K562 (cell line): ENCODE data around the gene APOA1. TPM values are rescaled to one million over a fixed set of nuclear protein-coding genes. Genes with fewer than 3 reads are reported as not detected.

ENCODE experiments used
- CCNT2 ChIP-seq: IDR thresholded peaks from 2 replicates; pipeline ENCODE4 v1.6.1; 2011; ENCODE audit warnings: borderline replicate concordance, low read depth, mild to moderate bottlenecking, moderate library complexity, mixed read lengths, low read length; ENCODE audit not compliant: insufficient read length; ENCODE audit errors: extremely low read depth
- CSDE1 ChIP-seq, 2 experiments: fragments of 450-650 bp; IDR thresholded peaks; 2 replicates each; pipeline ENCODE4 v1.6.1; 2016; ENCODE audit warnings: mild to moderate bottlenecking in 1 of 2
- CTBP1 ChIP-seq: fragments of 450-650 bp; IDR thresholded peaks from 2 replicates; pipeline ENCODE4 v1.6.1; 2016; ENCODE audit warnings: borderline replicate concordance
- E4F1 ChIP-seq: fragments of 250-450 bp; sonication (Bioruptor Pico); IDR thresholded peaks from 2 replicates; pipeline ENCODE4 v1.5.0; 2021; ENCODE audit warnings: mild to moderate bottlenecking, borderline replicate concordance
- ELF2 ChIP-seq: fragments of 250-450 bp; sonication (Bioruptor Pico); IDR thresholded peaks from 2 replicates; pipeline ENCODE4 v1.5.0; 2021; ENCODE audit warnings: mild to moderate bottlenecking
- ETS1 ChIP-seq: conservative IDR thresholded peaks from 2 replicates; pipeline ENCODE4 v1.6.1; 2011; ENCODE audit warnings: low read depth, mild to moderate bottlenecking, low read length; ENCODE audit not compliant: control insufficient read depth
- EWSR1 ChIP-seq: fragments of 450-650 bp; IDR thresholded peaks from 2 replicates; pipeline ENCODE4 v1.6.1; 2018; ENCODE audit warnings: borderline replicate concordance, mild to moderate bottlenecking, low read depth, moderate library complexity; ENCODE audit not compliant: partially characterized antibody
- FOXA3 ChIP-seq, 2 experiments: fragments of 450-650 bp in 1 of 2; sonication (generic) in 1 of 2; formaldehyde crosslinking; IDR thresholded peaks in 1 of 2; conservative IDR thresholded peaks in 1 of 2; 2 replicates each; pipeline versions ENCODE4 v1.4.0 to v1.8.0; 2020 to 2022; ENCODE audit warnings: mild to moderate bottlenecking in 2 of 2, missing genetic modification reagents in 1 of 2
- FOXM1 ChIP-seq, 2 experiments: fragments of 450-650 bp in 1 of 2; sonication (generic) in 1 of 2; formaldehyde crosslinking in 1 of 2; IDR thresholded peaks; 2 replicates each; pipeline versions ENCODE4 v1.6.1 to v1.9.0; 2017 to 2022; ENCODE audit warnings: low read depth in 2 of 2, mild to moderate bottlenecking in 2 of 2, missing genetic modification reagents in 1 of 2, moderate library complexity in 1 of 2
- HDGF ChIP-seq: fragments of 450-650 bp; IDR thresholded peaks from 2 replicates; pipeline ENCODE4 v1.6.1; 2016
- HEY1 ChIP-seq: fragments of 250-450 bp; sonication (Bioruptor Pico); IDR thresholded peaks from 2 replicates; pipeline ENCODE4 v1.5.0; 2020; ENCODE audit warnings: mild to moderate bottlenecking, moderate library complexity, borderline replicate concordance
- HMBOX1 ChIP-seq: sonication (generic); IDR thresholded peaks from 2 replicates; pipeline ENCODE4 v1.6.1; 2016
- IRF2 ChIP-seq: sonication (generic); formaldehyde crosslinking; IDR thresholded peaks from 2 replicates; pipeline ENCODE4 v1.8.1; 2022; ENCODE audit warnings: mild to moderate bottlenecking, missing genetic modification reagents
- KLF16 ChIP-seq: IDR thresholded peaks from 2 replicates; pipeline ENCODE4 v1.6.1; 2016; ENCODE audit warnings: antibody characterized with exemption
- MCM7 ChIP-seq, 2 experiments: fragments of 450-650 bp; IDR thresholded peaks; 2 replicates each; pipeline ENCODE4 v1.6.1; 2016 to 2018
- MED1 ChIP-seq: sonication (generic); formaldehyde crosslinking; IDR thresholded peaks from 2 replicates; pipeline ENCODE4 v1.8.1; 2023; ENCODE audit warnings: missing genetic modification reagents, borderline replicate concordance
- NR2C1 ChIP-seq, 2 experiments: fragments of 450-650 bp; IDR thresholded peaks; 2 replicates each; pipeline ENCODE4 v1.6.1; 2017; ENCODE audit warnings: mild to moderate bottlenecking in 2 of 2, antibody characterized with exemption in 1 of 2, inconsistent platforms in 1 of 2, missing compliant biosample characterization in 1 of 2, missing genetic modification characterization in 1 of 2
- PPARD ChIP-seq: fragments of 250-450 bp; sonication (Bioruptor Pico); IDR thresholded peaks from 2 replicates; pipeline ENCODE4 v1.8.0; 2022; ENCODE audit warnings: inconsistent platforms, mild to moderate bottlenecking, moderate library complexity
- RAD21 ChIP-seq, 2 experiments: fragments of 250-450 bp in 1 of 2; fragments of 450-650 bp in 1 of 2; sonication (Bioruptor Pico) in 1 of 2; formaldehyde crosslinking in 1 of 2; IDR thresholded peaks in 1 of 2; conservative IDR thresholded peaks in 1 of 2; 2 replicates each; pipeline versions ENCODE4 v1.4.0 to v1.8.0; 2020 to 2022; ENCODE audit warnings: mild to moderate bottlenecking in 2 of 2, moderate library complexity in 1 of 2
- RAD51 ChIP-seq: fragments of 450-650 bp; IDR thresholded peaks from 2 replicates; pipeline ENCODE4 v1.7.1; 2016; ENCODE audit warnings: low read depth, mild to moderate bottlenecking, borderline replicate concordance
- RBM17 ChIP-seq: fragments of 200-400 bp; formaldehyde crosslinking; IDR thresholded peaks from 2 replicates; pipeline ENCODE4 v1.6.1; 2017; ENCODE audit warnings: low read depth, mild to moderate bottlenecking, low read length, borderline replicate concordance
- TEAD1 ChIP-seq, 2 experiments: fragments of 450-650 bp in 1 of 2; sonication (generic) in 1 of 2; formaldehyde crosslinking; IDR thresholded peaks; 2 replicates each; pipeline versions ENCODE4 v1.4.0 to v1.8.0; 2020 to 2022; ENCODE audit warnings: mild to moderate bottlenecking in 2 of 2, missing genetic modification reagents in 1 of 2
- ZBTB17 ChIP-seq: fragments of 450-650 bp; formaldehyde crosslinking; IDR thresholded peaks from 2 replicates; pipeline ENCODE4 v1.4.0; 2020; ENCODE audit warnings: mild to moderate bottlenecking
- polyA plus RNA-seq, 8 experiments: library from polyadenylated mRNA; depleted of rRNA in 4 of 8; stranded (reverse) in 5 of 8; unstranded in 3 of 8; fragments of >200 nt; fragmentation: Nextera tagmentation in 2 of 8; fragmentation: Illumina TruSeq in 1 of 8; extraction: Ambion mirVana in 2 of 8; extraction: Trizol in 1 of 8; gene quantifications; 2 replicates each; pipeline versions ENCODE4 v1.2.1 to v1.2.3, GENCODE V29; 2011 to 2014; ENCODE audit warnings: inconsistent platforms in 1 of 8, missing spikeins in 1 of 8
- total RNA-seq, 7 experiments: library from RNA; depleted of rRNA in 6 of 7; stranded (reverse); fragments of >200 nt in 6 of 7; fragmentation: Illumina TruSeq in 2 of 7; extraction: Trizol in 2 of 7; gene quantifications; 2 replicates each; pipeline versions ENCODE4 v1.2.1 to v1.2.3, GENCODE V29; 2011 to 2021; ENCODE audit warnings: low replicate concordance in 1 of 7

The APOA1 gene
- total and polyA plus RNA-seq, 9 of the 15 experiments (the other 6 are each of a cell fraction or from before 2014, with no cell fraction given), result 1.8 TPM; not detected in 8

- TF ChIP-seq CTBP1 (peak; percentile 46; the same call in 1 of the 2 replicates), CSDE1 (IDR thresholded peaks at IDR 0.05) (no peak), MCM7 (IDR thresholded peaks at IDR 0.05) (no peak), MED1 (CRISPR knock-in tag) (no peak), RBM17 (no peak), E4F1 (CRISPR knock-in tag) (no peak), PPARD (no peak), FOXA3 (CRISPR knock-in tag; conservative IDR thresholded peaks at IDR 0.05 in 1 of 2, IDR thresholded peaks at IDR 0.05 in 1 of 2) (0 out of 4 replicates have a peak, but pooled peaks of 1 of the 2 experiments have one; percentile 31), ZBTB17 (CRISPR knock-in tag) (no peak), EWSR1 (no peak), NR2C1 (IDR thresholded peaks at IDR 0.05) (no peak), NR2C1 (tag; IDR thresholded peaks at IDR 0.05) (no peak), IRF2 (CRISPR knock-in tag) (no peak), RAD51 (no peak), FOXM1 (IDR thresholded peaks at IDR 0.05; ENCODE audit: low read depth) (no peak), FOXM1 (CRISPR knock-in tag; IDR thresholded peaks at IDR 0.05; ENCODE audit: low read depth) (no peak), HMBOX1 (no peak), KLF16 (peak; percentile 24; the same call in 1 of the 2 replicates), HDGF (0 out of 2 replicates have a peak, but pooled peaks have one; percentile 25), ELF2 (CRISPR knock-in tag) (0 out of 2 replicates have a peak, but pooled peaks have one; percentile 15), ETS1 (no peak), CCNT2 (no peak), RAD21 (CRISPR knock-in tag; conservative IDR thresholded peaks at IDR 0.05 in 1 of 2, IDR thresholded peaks at IDR 0.05 in 1 of 2) (peak; percentile 76 to 85), HEY1 (CRISPR knock-in tag) (no peak), TEAD1 (CRISPR knock-in tag; IDR thresholded peaks at IDR 0.05) (0 out of 4 replicates have a peak, but pooled peaks of 1 of the 2 experiments have one; percentile 53)
Observed at GRCh38 chr11:116791002-116791812, 46.2 kb downstream of the APOA1 start (continued).
